ENCODE results near the gene SNX33. TPM values are rescaled to one million over a fixed set of nuclear protein-coding genes. Genes with fewer than 3 reads are reported as not detected.

Gene SNX33
- total RNA-seq, 3 donors from 2014 or later: 23.6 to 38.2 (median 28.7) TPM

DNA sequence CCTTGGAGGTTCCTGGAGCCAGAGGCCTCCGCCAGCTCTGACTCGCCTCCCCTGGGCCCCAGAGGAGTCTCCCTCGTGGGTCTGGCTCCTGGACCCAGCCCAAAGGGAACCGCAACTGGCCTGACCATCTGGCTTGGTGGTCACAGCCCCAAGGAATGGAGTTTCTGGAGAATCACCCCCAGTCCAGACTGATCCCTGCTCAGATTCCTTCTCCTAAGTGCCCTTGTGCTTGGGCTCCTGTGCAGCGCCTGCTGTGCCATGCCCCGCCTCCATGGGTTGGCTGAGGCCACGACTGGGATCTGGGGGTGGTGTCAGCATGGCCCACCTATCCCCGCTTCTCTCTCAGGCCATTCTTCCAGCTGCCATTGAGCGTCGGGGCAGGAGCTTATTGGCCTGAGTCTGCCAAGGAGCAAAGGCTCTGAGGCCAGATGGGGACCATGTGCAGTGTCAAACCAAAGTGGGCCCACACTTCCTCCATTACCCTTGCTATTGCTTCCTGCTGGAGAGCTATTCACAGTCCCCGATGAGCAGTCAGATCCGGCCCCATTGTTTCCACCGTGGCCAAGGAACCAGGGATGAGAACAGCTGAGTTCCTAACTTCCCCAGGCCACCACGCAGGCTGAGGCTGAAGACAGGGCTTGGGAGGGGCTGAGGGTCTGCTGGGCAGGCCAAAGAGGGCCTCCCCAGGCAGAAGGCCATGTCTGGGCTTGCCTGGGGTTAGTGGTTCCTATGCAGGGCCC is 46.0 kb downstream of the SNX33 start:
- TF ChIP-seq, protein P1, sequence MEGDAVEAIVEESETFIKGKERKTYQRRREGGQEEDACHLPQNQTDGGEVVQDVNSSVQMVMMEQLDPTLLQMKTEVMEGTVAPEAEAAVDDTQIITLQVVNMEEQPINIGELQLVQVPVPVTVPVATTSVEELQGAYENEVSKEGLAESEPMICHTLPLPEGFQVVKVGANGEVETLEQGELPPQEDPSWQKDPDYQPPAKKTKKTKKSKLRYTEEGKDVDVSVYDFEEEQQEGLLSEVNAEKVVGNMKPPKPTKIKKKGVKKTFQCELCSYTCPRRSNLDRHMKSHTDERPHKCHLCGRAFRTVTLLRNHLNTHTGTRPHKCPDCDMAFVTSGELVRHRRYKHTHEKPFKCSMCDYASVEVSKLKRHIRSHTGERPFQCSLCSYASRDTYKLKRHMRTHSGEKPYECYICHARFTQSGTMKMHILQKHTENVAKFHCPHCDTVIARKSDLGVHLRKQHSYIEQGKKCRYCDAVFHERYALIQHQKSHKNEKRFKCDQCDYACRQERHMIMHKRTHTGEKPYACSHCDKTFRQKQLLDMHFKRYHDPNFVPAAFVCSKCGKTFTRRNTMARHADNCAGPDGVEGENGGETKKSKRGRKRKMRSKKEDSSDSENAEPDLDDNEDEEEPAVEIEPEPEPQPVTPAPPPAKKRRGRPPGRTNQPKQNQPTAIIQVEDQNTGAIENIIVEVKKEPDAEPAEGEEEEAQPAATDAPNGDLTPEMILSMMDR (IDR thresholded peaks at IDR 0.05): no peak
- ATAC-seq (no peak), DNase-seq (peak in 1 of 3 donors; percentile 52)
- Histone ChIP-seq H3K9me3 (no peaks in the 10 kb centered on the region), H3K36me3 (ENCODE audit: low read depth) (no peaks in the 10 kb centered on the region), H3K4me3 (no peak overlapping the region), H3K4me1 (ENCODE audit: low read depth) (peaks cover 8% of the 10 kb centered on the region)
- intact Hi-C loops (cut with DNase I, micrococcal nuclease): no loop called here

GRCh38 chr15:75694241-75695182 is 46.8 kb downstream of the SNX33 start:
- peaks cover 8% of the 10 kb centered on the region for H3K4me1 ChIP-seq (ENCODE audit: low read depth)
- no peaks in the 10 kb centered on the region for H3K9me3 ChIP-seq
- DNase-seq (peak; percentile 54 to 80 (median 62)), ATAC-seq (peak; percentile 70)
- no peaks in the 10 kb centered on the region for H3K36me3 ChIP-seq (ENCODE audit: low read depth)
- no peak overlapping the region for H3K4me3 ChIP-seq
- TF ChIP-seq, protein P1 (IDR thresholded peaks at IDR 0.05): no peak
- intact Hi-C loops (cut with DNase I, micrococcal nuclease): no loop called here

GRCh38 chr15:75695220-75695619 is 47.5 kb downstream of the SNX33 start:
- no peaks in the 10 kb centered on the region for H3K36me3 ChIP-seq (ENCODE audit: low read depth)
- H3K9me3 ChIP-seq: no peaks in the 10 kb centered on the region
- H3K4me3 ChIP-seq: no peak overlapping the region
- H3K4me1 ChIP-seq (ENCODE audit: low read depth): peaks cover 8% of the 10 kb centered on the region
- DNase-seq: no peak
- TF ChIP-seq, protein P1 (IDR thresholded peaks at IDR 0.05): no peak
- intact Hi-C loops (cut with DNase I, micrococcal nuclease): no loop called here
- no peak for ATAC-seq

DNA sequence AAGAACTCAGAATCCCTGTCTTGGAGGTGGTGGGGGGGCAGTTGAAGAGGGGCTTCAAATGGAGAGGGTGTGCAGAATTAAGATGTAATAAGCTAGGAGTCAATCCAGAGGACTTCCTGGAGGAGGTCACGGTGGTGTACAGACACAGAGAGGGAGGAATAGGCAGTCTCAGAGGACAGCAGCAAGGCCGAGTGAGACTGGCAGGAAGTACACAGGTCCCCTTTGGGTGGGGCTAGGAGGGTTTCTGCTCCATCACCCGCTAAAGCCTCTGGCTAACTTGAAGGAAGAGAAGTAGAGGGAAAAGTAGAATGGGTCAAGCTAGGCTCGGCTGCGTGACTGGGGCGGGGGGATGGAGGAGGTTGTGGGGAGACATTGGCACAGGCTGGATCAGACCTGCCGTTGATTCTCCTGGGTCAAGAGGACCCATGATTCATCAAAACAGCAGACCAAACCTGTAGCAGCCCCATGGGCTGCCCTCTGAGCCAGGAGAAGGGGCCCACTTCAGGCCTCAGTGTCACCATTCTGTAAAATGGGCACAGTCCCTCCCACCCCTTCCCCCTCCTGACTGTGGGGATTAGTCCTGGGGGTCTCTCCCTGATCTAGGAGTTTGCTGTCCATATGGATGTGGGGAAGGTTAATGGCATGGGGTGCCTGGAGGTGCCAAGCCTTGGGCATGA is 48.1 kb downstream of the SNX33 start:
- Histone ChIP-seq H3K4me3 (no peak overlapping the region), H3K36me3 (ENCODE audit: low read depth) (no peaks in the 10 kb centered on the region), H3K9me3 (no peaks in the 10 kb centered on the region), H3K4me1 (ENCODE audit: low read depth) (peaks cover 8% of the 10 kb centered on the region)
- ATAC-seq (no peak), DNase-seq (no peak)
- intact Hi-C loops (cut with DNase I, micrococcal nuclease): no loop called here
- TF ChIP-seq, protein P1 (IDR thresholded peaks at IDR 0.05): no peak

DNA sequence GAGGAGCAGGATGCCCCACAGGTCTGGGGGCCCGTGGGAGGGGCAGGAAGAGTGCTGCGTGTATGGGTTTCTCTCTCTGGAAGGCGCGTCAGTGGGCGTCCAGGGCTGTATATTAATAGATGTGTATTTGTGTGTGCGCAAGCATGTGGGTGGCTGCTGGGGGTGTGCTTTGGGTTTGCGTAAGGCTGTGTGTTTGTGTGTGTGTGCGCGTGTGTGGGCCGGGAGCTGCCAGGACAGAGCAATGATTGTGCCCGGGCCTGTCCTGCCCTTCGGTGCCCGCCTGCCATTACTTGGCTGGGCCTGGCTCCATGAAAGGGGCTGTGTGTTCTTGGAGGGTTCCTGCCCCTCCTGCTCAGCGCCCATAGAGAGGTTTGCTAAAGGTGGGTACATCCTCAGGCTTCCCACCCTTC is 48.6 kb downstream of the SNX33 start:
- TF ChIP-seq, protein P1 (IDR thresholded peaks at IDR 0.05): no peak
- Histone ChIP-seq H3K4me3 (no peak overlapping the region), H3K9me3 (no peaks in the 10 kb centered on the region), H3K4me1 (ENCODE audit: low read depth) (peaks cover 8% of the 10 kb centered on the region), H3K36me3 (ENCODE audit: low read depth) (no peaks in the 10 kb centered on the region)
- DNase-seq (no peak), ATAC-seq (no peak)
- intact Hi-C loops (cut with DNase I, micrococcal nuclease): no loop called here
